ENCODE measurements around the gene PFN1. TPM values are rescaled to one million over a fixed set of nuclear protein-coding genes. Genes with fewer than 3 reads are reported as not detected.

PFN1 gene
- total RNA-seq, 1 experiment from 2014 or later: 1,480 TPM

DNA sequence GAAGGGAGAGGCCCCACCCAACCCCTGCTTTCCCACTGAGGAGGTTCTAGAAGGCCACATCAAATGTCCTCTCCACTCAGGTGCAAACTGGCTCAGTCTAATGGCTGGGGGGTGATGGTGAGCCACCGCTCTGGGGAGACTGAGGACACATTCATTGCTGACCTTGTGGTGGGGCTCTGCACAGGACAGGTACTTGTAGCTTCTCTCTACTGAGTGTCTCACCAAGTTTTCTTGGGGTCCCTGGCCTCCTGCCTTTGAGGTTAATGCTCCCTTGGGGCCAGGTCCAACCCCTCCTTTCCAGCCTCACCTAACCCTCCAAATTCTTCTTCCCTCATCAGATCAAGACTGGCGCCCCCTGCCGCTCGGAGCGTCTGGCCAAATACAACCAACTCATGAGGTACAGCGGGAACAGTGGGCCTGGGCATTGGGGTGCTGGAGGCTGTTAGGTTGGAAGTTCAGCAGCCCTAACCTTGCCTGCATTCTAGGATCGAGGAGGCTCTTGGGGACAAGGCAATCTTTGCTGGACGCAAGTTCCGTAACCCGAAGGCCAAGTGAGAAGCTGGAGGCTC lies 8.2 kb upstream of the PFN1 start:
- Histone ChIP-seq H3K4me3 (ENCODE audit: insufficient read depth, low read depth, low read length) (no peak overlapping the region), H3K27me3 (ENCODE audit: control insufficient read depth, insufficient read depth, low read length) (no peaks in the 10 kb centered on the region), H3K36me3 (replicated peaks; ENCODE audit: control insufficient read depth, insufficient read depth, low read length) (peaks cover 2% of the 10 kb centered on the region; the same call in 1 of the 2 replicates)
- peak; percentile 77 for DNase-seq

GRCh38 chr17:4955091-4955490 lies 6.8 kb upstream of the PFN1 start:
- no peak for DNase-seq
- Histone ChIP-seq H3K27me3 (ENCODE audit: control insufficient read depth, insufficient read depth, low read length) (no peaks in the 10 kb centered on the region), H3K36me3 (replicated peaks; ENCODE audit: control insufficient read depth, insufficient read depth, low read length) (peaks cover 2% of the 10 kb centered on the region; the same call in 1 of the 2 replicates), H3K4me3 (ENCODE audit: insufficient read depth, low read depth, low read length) (no peak overlapping the region)

GRCh38 chr17:4953451-4953961 lies 5.2 kb upstream of the PFN1 start:
- H3K36me3 ChIP-seq (replicated peaks; ENCODE audit: control insufficient read depth, insufficient read depth, low read length): no peaks in the 10 kb centered on the region; the same call in 1 of the 2 replicates
- peak; percentile 36 for DNase-seq
- no peaks in the 10 kb centered on the region for H3K27me3 ChIP-seq (ENCODE audit: control insufficient read depth, insufficient read depth, low read length)
- no peak overlapping the region for H3K4me3 ChIP-seq (ENCODE audit: insufficient read depth, low read depth, low read length)

GRCh38 chr17:4951486-4951885 lies 3.2 kb upstream of the PFN1 start:
- no peaks in the 10 kb centered on the region for H3K27me3 ChIP-seq (ENCODE audit: control insufficient read depth, insufficient read depth, low read length)
- peak; percentile 47 for DNase-seq
- H3K4me3 ChIP-seq (ENCODE audit: insufficient read depth, low read depth, low read length): peak overlapping the region; percentile 100
- H3K36me3 ChIP-seq (replicated peaks; ENCODE audit: control insufficient read depth, insufficient read depth, low read length): peaks cover 3% of the 10 kb centered on the region

DNA sequence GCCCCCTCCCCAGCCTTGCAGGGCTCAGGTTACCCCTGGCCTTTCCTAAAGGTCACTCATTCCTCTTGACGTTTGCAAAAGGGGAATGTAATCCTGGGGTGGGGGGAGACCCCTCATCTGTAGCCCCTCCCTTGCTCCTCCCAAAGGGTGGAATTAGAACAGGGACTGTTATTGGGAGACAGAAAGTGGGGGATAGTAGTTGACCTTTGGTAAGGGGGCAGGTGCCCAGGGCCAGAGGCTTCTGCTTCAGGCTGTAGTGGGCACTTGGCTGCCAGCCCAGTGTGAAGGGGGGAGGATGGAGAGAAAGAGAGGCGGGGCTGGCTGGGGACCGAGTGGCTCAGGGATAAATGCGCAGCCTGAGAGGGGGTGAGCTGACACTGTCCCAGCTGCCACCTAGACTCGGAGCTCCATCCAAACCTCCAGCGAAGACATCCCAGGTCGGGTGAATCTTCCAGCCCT lies 2.4 kb upstream of the PFN1 start, which contains the start of gene ENO3:
ENO3 (plus strand) TSS at position 374 of the 459 bp plus-strand sequence. CDS start 711 bp downstream, outside the sequence.
- H3K4me3 ChIP-seq (ENCODE audit: insufficient read depth, low read depth, low read length): peak within 1 kb of the TSS; percentile 100
- no peaks in the 10 kb centered on the region for H3K27me3 ChIP-seq (ENCODE audit: control insufficient read depth, insufficient read depth, low read length)
- H3K36me3 ChIP-seq (replicated peaks; ENCODE audit: control insufficient read depth, insufficient read depth, low read length): peaks cover 10% of the 10 kb centered on the region
- DNase-seq: peak; percentile 80

DNA sequence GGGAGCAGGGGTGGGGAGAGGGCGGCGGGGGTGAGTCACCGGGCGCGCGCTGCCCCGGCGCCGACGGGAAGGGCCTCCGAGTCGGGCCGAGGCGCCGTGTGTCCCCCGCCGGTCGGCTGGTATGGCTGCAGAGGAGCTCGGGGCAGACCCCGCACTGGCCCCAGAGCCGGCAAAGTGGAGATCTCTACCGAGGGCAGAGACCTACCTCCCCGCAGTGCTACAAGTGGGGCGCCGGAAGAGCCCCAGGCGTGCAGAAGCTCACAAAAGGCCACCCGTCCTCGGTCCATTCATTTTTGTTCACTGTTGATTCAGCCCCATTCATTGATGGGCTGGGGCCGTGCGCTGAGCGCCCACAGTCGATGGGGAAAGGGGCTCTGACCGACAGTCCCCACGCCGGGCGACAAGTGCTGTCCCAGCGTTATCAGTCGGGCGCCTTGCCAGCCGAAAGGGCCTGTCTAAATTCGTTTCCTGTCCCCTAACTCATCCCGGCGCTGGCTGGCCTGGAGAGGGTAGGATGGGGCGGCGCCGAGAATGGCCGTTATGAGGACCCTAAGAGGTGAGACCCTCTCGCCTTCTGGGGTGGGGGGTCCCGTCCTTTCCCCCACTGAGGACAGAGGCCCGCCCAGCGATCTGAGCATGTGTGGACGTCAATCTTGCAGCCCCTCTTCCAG lies 1.9 kb upstream of the PFN1 start:
- H3K27me3 ChIP-seq (ENCODE audit: control insufficient read depth, insufficient read depth, low read length): no peaks in the 10 kb centered on the region
- peaks cover 15% of the 10 kb centered on the region for H3K36me3 ChIP-seq (replicated peaks; ENCODE audit: control insufficient read depth, insufficient read depth, low read length)
- DNase-seq: no peak
- H3K4me3 ChIP-seq (ENCODE audit: insufficient read depth, low read depth, low read length): peak overlapping the region; percentile 100

DNA sequence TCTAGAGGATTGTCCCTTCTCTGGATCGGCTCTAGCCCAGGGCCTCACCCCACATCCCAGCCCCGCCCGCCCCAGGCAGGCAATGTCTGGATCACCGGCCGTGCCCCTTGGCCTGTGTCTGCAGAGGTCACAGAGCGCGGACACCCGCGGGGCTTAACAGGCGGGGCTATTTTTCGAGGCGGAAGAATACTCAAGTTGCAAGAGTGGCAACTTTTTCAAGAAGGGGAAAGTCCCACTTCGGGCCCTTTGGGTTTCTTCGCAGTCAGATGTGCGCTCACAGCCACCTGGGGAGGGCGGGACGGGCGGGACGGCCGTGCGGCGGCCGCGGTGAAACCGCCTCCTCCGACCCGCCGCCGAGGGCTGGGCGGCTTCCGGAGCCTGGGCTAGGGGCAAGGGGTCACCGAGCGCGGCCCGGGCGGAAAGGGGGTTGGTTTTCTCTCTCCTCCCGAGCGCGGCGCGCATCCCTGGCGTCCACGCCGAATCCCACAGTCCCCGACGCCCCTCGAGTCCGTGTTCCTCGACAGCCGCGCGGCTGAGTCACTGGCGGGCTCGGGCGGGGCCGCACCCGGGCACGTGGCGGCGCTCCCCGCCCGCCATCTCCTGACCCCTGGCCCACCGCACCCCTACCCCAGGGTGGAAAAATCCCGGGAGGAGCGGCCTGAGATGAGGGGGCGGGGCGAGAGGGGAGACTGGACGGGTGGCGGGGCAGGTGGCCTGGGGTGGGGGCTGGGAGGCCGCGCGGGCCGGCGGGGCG lies 1.2 kb upstream of the PFN1 start:
- Histone ChIP-seq H3K27me3 (ENCODE audit: control insufficient read depth, insufficient read depth, low read length) (no peaks in the 10 kb centered on the region), H3K4me3 (ENCODE audit: insufficient read depth, low read depth, low read length) (peak overlapping the region; percentile 100), H3K36me3 (replicated peaks; ENCODE audit: control insufficient read depth, insufficient read depth, low read length) (peaks cover 18% of the 10 kb centered on the region)
- peak; percentile 94 for DNase-seq

- H3K36me3 ChIP-seq (replicated peaks; ENCODE audit: control insufficient read depth, insufficient read depth, low read length): peaks cover 18% of the 10 kb centered on the region
- no peaks in the 10 kb centered on the region for H3K27me3 ChIP-seq (ENCODE audit: control insufficient read depth, insufficient read depth, low read length)
- DNase-seq: peak; percentile 99
- H3K4me3 ChIP-seq (ENCODE audit: insufficient read depth, low read depth, low read length): peak overlapping the region; percentile 100
Observed at GRCh38 chr17:4948931-4949320, 596 bp upstream of the PFN1 start.

GRCh38 chr17:4947411-4948165 lies 742 bp downstream of the PFN1 start:
- H3K27me3 ChIP-seq (ENCODE audit: control insufficient read depth, insufficient read depth, low read length): no peaks in the 10 kb centered on the region
- H3K4me3 ChIP-seq (ENCODE audit: insufficient read depth, low read depth, low read length): peak overlapping the region; percentile 100
- H3K36me3 ChIP-seq (replicated peaks; ENCODE audit: control insufficient read depth, insufficient read depth, low read length): peaks cover 27% of the 10 kb centered on the region
- DNase-seq: peak; percentile 91

- no peak for DNase-seq
- peak overlapping the region; percentile 100 for H3K4me3 ChIP-seq (ENCODE audit: insufficient read depth, low read depth, low read length)
- no peaks in the 10 kb centered on the region for H3K27me3 ChIP-seq (ENCODE audit: control insufficient read depth, insufficient read depth, low read length)
- peaks cover 32% of the 10 kb centered on the region for H3K36me3 ChIP-seq (replicated peaks; ENCODE audit: control insufficient read depth, insufficient read depth, low read length)
Observed at GRCh38 chr17:4947010-4947410, 1.3 kb downstream of the PFN1 start.

DNA sequence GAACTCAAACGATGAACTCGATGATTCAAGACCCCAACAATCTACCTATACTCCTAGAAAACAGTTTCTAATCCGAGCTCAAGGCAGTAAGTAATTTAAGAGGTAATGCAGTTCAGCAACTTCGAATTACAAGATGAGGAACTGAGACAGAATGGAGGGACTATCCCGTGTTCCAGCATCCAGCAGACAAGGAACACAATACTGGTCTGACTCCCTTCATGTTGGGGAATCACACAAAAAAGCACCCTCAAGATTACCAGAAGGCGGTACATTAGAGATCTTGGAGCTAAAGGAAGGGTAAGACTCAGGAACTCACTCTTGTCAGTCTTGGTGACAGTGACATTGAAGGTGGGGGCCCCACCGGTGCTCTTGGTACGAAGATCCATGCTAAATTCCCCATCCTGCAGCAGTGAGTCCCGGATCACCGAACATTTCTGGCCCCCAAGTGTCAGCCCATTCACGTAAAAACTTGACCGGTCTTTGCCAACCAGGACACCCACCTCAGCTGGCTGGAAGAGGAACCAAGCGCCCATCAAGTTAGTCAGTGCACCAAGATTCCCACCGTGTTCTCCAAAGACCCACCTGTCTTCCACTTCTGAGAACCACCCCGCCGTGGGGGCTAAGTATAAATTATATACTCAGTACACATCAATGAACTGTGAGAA lies 1.9 kb downstream of the PFN1 start:
- Histone ChIP-seq H3K27me3 (ENCODE audit: control insufficient read depth, insufficient read depth, low read length) (no peaks in the 10 kb centered on the region), H3K4me3 (ENCODE audit: insufficient read depth, low read depth, low read length) (peak overlapping the region; percentile 100), H3K36me3 (replicated peaks; ENCODE audit: control insufficient read depth, insufficient read depth, low read length) (peaks cover 34% of the 10 kb centered on the region)
- no peak for DNase-seq

GRCh38 chr17:4945944-4946280 lies 2.4 kb downstream of the PFN1 start:
- Histone ChIP-seq H3K27me3 (ENCODE audit: control insufficient read depth, insufficient read depth, low read length) (no peaks in the 10 kb centered on the region), H3K36me3 (replicated peaks; ENCODE audit: control insufficient read depth, insufficient read depth, low read length) (peaks cover 34% of the 10 kb centered on the region), H3K4me3 (ENCODE audit: insufficient read depth, low read depth, low read length) (no peak overlapping the region)
- DNase-seq: peak; percentile 29

GRCh38 chr17:4945176-4945943 lies 3.0 kb downstream of the PFN1 start:
- peaks cover 34% of the 10 kb centered on the region for H3K36me3 ChIP-seq (replicated peaks; ENCODE audit: control insufficient read depth, insufficient read depth, low read length)
- peak; percentile 72 for DNase-seq
- no peaks in the 10 kb centered on the region for H3K27me3 ChIP-seq (ENCODE audit: control insufficient read depth, insufficient read depth, low read length)
- no peak overlapping the region for H3K4me3 ChIP-seq (ENCODE audit: insufficient read depth, low read depth, low read length)

Measured in H7 (cell line).